ENCODE measurements around the gene PEX16.

DNA sequence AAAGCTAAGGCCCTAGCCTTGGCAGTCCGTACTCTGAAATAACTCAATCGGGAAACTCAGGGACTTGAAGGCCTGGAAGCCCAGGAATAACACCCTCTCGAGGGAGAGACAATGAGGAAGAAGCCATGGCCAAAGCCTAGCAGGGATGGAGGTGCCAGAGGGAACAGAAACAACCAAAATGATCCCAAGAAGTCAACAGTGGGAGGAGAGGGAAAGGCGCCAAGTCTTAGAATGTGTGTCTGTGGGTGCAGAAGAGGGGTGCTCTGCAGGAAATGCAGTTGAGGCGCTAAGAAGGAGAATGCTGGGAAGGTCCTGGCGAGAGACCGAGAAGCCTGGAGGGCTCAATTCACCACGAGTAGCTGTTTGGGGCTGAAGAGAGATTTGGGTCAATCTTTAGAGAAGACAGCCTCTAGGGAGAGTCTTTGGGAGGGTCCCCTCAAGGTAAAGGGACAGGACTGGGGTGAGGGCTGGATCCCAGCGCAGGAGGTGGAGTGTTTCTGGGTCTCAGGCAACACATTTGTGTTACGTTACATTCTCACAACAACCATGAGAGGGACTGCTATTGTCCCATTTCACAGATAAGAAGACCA lies 33.0 kb downstream of the PEX16 start:
- TF ChIP-seq POLR2A (IDR thresholded peaks at IDR 0.05) (no peak), EP300 (IDR thresholded peaks at IDR 0.05) (no peak)
- TF ChIP-seq, protein P1, sequence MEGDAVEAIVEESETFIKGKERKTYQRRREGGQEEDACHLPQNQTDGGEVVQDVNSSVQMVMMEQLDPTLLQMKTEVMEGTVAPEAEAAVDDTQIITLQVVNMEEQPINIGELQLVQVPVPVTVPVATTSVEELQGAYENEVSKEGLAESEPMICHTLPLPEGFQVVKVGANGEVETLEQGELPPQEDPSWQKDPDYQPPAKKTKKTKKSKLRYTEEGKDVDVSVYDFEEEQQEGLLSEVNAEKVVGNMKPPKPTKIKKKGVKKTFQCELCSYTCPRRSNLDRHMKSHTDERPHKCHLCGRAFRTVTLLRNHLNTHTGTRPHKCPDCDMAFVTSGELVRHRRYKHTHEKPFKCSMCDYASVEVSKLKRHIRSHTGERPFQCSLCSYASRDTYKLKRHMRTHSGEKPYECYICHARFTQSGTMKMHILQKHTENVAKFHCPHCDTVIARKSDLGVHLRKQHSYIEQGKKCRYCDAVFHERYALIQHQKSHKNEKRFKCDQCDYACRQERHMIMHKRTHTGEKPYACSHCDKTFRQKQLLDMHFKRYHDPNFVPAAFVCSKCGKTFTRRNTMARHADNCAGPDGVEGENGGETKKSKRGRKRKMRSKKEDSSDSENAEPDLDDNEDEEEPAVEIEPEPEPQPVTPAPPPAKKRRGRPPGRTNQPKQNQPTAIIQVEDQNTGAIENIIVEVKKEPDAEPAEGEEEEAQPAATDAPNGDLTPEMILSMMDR (IDR thresholded peaks at IDR 0.05): no peak

All from gastroesophageal sphincter (tissue), 3 donors.